Skeletal muscle tissue (tissue), 4 donors: ENCODE data around the gene EFNB1. TPM values are rescaled to one million over a fixed set of nuclear protein-coding genes. Genes with fewer than 3 reads are reported as not detected.

Source experiments
- H3K27ac ChIP-seq: one replicate; pipeline ENCODE4 v1.7.0; 2013; ENCODE audit warnings: mild to moderate bottlenecking, low read depth, low read length, inconsistent platforms
- H3K27me3 ChIP-seq, 3 donors: one replicate each; pipeline ENCODE4 v1.7.0; 2013; ENCODE audit warnings: low read length in 3 of 3; ENCODE audit not compliant: control insufficient read depth in 3 of 3, insufficient read depth in 3 of 3
- H3K36me3 ChIP-seq, 3 donors: one replicate each; pipeline ENCODE4 v1.7.0; 2013; ENCODE audit warnings: low read length in 3 of 3; ENCODE audit not compliant: control insufficient read depth in 3 of 3, insufficient read depth in 3 of 3
- H3K4me1 ChIP-seq, 3 donors: one replicate each; pipeline ENCODE4 v1.7.0; 2013; ENCODE audit warnings: low read length in 3 of 3, mild to moderate bottlenecking in 3 of 3; ENCODE audit not compliant: control insufficient read depth in 3 of 3, insufficient read depth in 3 of 3
- H3K4me3 ChIP-seq, 3 donors: one replicate each; pipeline ENCODE4 v1.7.0; 2013; ENCODE audit warnings: low read length in 3 of 3
- H3K9ac ChIP-seq, 3 donors: one replicate each; pipeline ENCODE4 v1.7.0; 2013; ENCODE audit warnings: low read length in 3 of 3, mild to moderate bottlenecking in 3 of 3, moderate library complexity in 2 of 3, low read depth in 1 of 3
- H3K9me3 ChIP-seq, 3 donors: one replicate each; pipeline ENCODE4 v1.7.0; 2013; ENCODE audit warnings: low read length in 3 of 3; ENCODE audit not compliant: control insufficient read depth in 3 of 3
- total RNA-seq: library from RNA; depleted of rRNA; stranded (reverse); fragments of >200 nt; gene quantifications from one replicate; pipeline ENCODE4 v1.2.3, GENCODE V29; 2014
- donor health status: Osteomylitis.

EFNB1 gene
- total RNA-seq, 1 donor from 2014 or later, result 27.7 TPM

GRCh38 chrX:68878977-68879645 lies 50.3 kb downstream of the EFNB1 start:
- Histone ChIP-seq H3K9ac (no peak overlapping the region), H3K27ac (no peak overlapping the region), H3K9me3 (no peaks in the 10 kb centered on the region), H3K27me3 (peaks cover 0 to 15% (median 0%) of the 10 kb centered on the region in 3 donors), H3K4me1 (no peaks in the 10 kb centered on the region), H3K36me3 (no peaks in the 10 kb centered on the region), H3K4me3 (no peak overlapping the region)

- no peak overlapping the region for H3K9ac ChIP-seq
- H3K27ac ChIP-seq, result no peak overlapping the region
- no peaks in the 10 kb centered on the region for H3K36me3 ChIP-seq
- no peaks in the 10 kb centered on the region for H3K9me3 ChIP-seq
- peaks cover 0 to 14% (median 0%) of the 10 kb centered on the region in 3 donors for H3K27me3 ChIP-seq
- no peaks in the 10 kb centered on the region for H3K4me1 ChIP-seq
- no peak overlapping the region for H3K4me3 ChIP-seq
Measured at GRCh38 chrX:68880846-68881552, 52.2 kb downstream of the EFNB1 start.

GRCh38 chrX:68881911-68882310 lies 53.1 kb downstream of the EFNB1 start:
- H3K36me3 ChIP-seq, result no peaks in the 10 kb centered on the region
- peaks cover 0 to 15% (median 0%) of the 10 kb centered on the region in 3 donors for H3K27me3 ChIP-seq
- no peak overlapping the region for H3K4me3 ChIP-seq
- H3K4me1 ChIP-seq, result no peaks in the 10 kb centered on the region
- no peak overlapping the region for H3K27ac ChIP-seq
- no peaks in the 10 kb centered on the region for H3K9me3 ChIP-seq
- no peak overlapping the region for H3K9ac ChIP-seq

GRCh38 chrX:68883800-68884199 lies 55.0 kb downstream of the EFNB1 start:
- H3K4me1 ChIP-seq, result no peaks in the 10 kb centered on the region
- no peak overlapping the region for H3K27ac ChIP-seq
- H3K9ac ChIP-seq, result no peak overlapping the region
- no peaks in the 10 kb centered on the region for H3K36me3 ChIP-seq
- H3K27me3 ChIP-seq, result peaks cover 0 to 13% (median 0%) of the 10 kb centered on the region in 3 donors
- no peak overlapping the region for H3K4me3 ChIP-seq
- H3K9me3 ChIP-seq, result no peaks in the 10 kb centered on the region

- Histone ChIP-seq H3K9me3 (no peaks in the 10 kb centered on the region), H3K27me3 (peaks cover 0 to 6% (median 0%) of the 10 kb centered on the region in 3 donors), H3K9ac (no peak overlapping the region), H3K36me3 (no peaks in the 10 kb centered on the region), H3K4me1 (peaks cover 5 to 13% (median 10%) of the 10 kb centered on the region in 3 donors), H3K4me3 (no peak overlapping the region), H3K27ac (no peak overlapping the region)
Measured at GRCh38 chrX:68889249-68889648, 60.4 kb downstream of the EFNB1 start.

Other genes starting within 250 kb of the EFNB1 start
- 8.9 TPM for gene STARD8, start 181.4 kb upstream of the EFNB1 start, total RNA-seq